Esophagus squamous epithelium (tissue), 5 donors: ENCODE data around the gene TEP1. TPM values are rescaled to one million over a fixed set of nuclear protein-coding genes. Genes with fewer than 3 reads are reported as not detected.

Experiments used
- DNase-seq: peaks from one replicate; lab custom pipeline; 2025; lab: John Stamatoyannopoulos, UW
- H3K27ac ChIP-seq, 4 donors: fragments of 200-600 bp; sonication (generic); one replicate each; pipeline ENCODE4 v1.5.1; 2016 to 2019; ENCODE audit warnings: mild to moderate bottlenecking in 1 of 4
- H3K27me3 ChIP-seq, 4 donors: fragments of 200-600 bp; sonication (generic); 1 replicate in 3 of 4; 2 replicates in 1 of 4; pipeline versions ENCODE4 v1.5.1 to v1.6.0; 2017 to 2021; ENCODE audit warnings: antibody characterized with exemption in 1 of 4
- H3K36me3 ChIP-seq, 3 donors: fragments of 200-600 bp; sonication (generic); one replicate each; pipeline ENCODE4 v1.5.1; 2016 to 2019
- H3K4me1 ChIP-seq, 3 donors: fragments of 200-600 bp; sonication (generic); one replicate each; pipeline ENCODE4 v1.5.1; 2017 to 2019
- H3K4me3 ChIP-seq, 4 donors: fragments of 200-600 bp; sonication (generic); 1 replicate in 3 of 4; 2 replicates in 1 of 4; pipeline ENCODE4 v1.5.1; 2016 to 2019; ENCODE audit warnings: mild to moderate bottlenecking in 2 of 4, moderate library complexity in 1 of 4
- H3K9me3 ChIP-seq, 3 donors: fragments of 200-600 bp; sonication (generic); one replicate each; pipeline ENCODE4 v1.5.1; 2016 to 2019
- POLR2A ChIP-seq, 4 donors: fragments of 450-650 bp; IDR thresholded peaks; one replicate each; pipeline ENCODE4 v1.6.1; 2017; ENCODE audit warnings: antibody characterized with exemption in 4 of 4, mild to moderate bottlenecking in 4 of 4, moderate library complexity in 3 of 4
- WGBS, 2 donors: methylation state at CpG; one replicate each; pipeline ENCODE4 v1.1.5; 2018; 5-methylcytosine and 5-hydroxymethylcytosine counted together
- intact Hi-C: fragments of 100-400 bp; cut with DNase I; formaldehyde crosslinking; loops from one replicate; pipeline ENCODE4 v1.15.0; 2022
- total RNA-seq, 4 donors: library from RNA; depleted of rRNA; stranded (reverse); fragments of >200 nt; gene quantifications; one replicate each; pipeline ENCODE4 v1.1.0, GENCODE V29; 2016
- TF ChIP-seq, protein P1 (sequence below), 6 experiments: fragments of 450-650 bp in 4 of 6; fragments of 200-600 bp in 2 of 6; sonication (generic) in 2 of 6; IDR thresholded peaks; one replicate each; pipeline ENCODE4 v1.5.1; 2016 to 2019; ENCODE audit warnings: antibody characterized with exemption in 6 of 6, mild to moderate bottlenecking in 4 of 6, moderate library complexity in 4 of 6
- donor health status: DM: yes; HTN: yes; CAD: no.

The TEP1 gene
- total RNA-seq, 4 donors from 2014 or later, result 13.4 to 16.6 (median 14.7) TPM

GRCh38 chr14:20419419-20419818 is 6.1 kb upstream of the TEP1 start:
- no peaks in the 10 kb centered on the region for H3K36me3 ChIP-seq
- H3K27me3 ChIP-seq, result no peaks in the 10 kb centered on the region
- peaks cover 0 to 12% (median 0%) of the 10 kb centered on the region in 3 donors for H3K4me1 ChIP-seq
- TF ChIP-seq, protein P1, sequence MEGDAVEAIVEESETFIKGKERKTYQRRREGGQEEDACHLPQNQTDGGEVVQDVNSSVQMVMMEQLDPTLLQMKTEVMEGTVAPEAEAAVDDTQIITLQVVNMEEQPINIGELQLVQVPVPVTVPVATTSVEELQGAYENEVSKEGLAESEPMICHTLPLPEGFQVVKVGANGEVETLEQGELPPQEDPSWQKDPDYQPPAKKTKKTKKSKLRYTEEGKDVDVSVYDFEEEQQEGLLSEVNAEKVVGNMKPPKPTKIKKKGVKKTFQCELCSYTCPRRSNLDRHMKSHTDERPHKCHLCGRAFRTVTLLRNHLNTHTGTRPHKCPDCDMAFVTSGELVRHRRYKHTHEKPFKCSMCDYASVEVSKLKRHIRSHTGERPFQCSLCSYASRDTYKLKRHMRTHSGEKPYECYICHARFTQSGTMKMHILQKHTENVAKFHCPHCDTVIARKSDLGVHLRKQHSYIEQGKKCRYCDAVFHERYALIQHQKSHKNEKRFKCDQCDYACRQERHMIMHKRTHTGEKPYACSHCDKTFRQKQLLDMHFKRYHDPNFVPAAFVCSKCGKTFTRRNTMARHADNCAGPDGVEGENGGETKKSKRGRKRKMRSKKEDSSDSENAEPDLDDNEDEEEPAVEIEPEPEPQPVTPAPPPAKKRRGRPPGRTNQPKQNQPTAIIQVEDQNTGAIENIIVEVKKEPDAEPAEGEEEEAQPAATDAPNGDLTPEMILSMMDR (IDR thresholded peaks at IDR 0.05), result no peak
- no peak for TF ChIP-seq POLR2A (IDR thresholded peaks at IDR 0.05)
- H3K9me3 ChIP-seq, result no peaks in the 10 kb centered on the region
- H3K4me3 ChIP-seq, result no peak overlapping the region
- 56 to 100% methylated on average over 1 of the region's 1 CpG for WGBS, 2 donors
- H3K27ac ChIP-seq, result no peak overlapping the region
- DNase-seq, result no peak
- intact Hi-C loops, result loop anchor here (10.0 kb wide), 1 partner anchor 75 kb away; the partner anchor contains the start of gene PARP2

GRCh38 chr14:20418501-20418909 is 5.2 kb upstream of the TEP1 start:
- no peak for TF ChIP-seq POLR2A (IDR thresholded peaks at IDR 0.05)
- TF ChIP-seq, protein P1 (IDR thresholded peaks at IDR 0.05), result no peak
- no peaks in the 10 kb centered on the region for H3K27me3 ChIP-seq
- 83 to 85% methylated on average over 2 of the region's 2 CpGs for WGBS, 2 donors
- no peak for DNase-seq
- H3K4me3 ChIP-seq, result no peak overlapping the region
- no peaks in the 10 kb centered on the region for H3K36me3 ChIP-seq
- intact Hi-C loops, result loop anchor here (10.0 kb wide), 1 partner anchor 74 kb away; the partner anchor contains the start of gene PARP2
- peaks cover 0 to 21% (median 5%) of the 10 kb centered on the region in 3 donors for H3K4me1 ChIP-seq
- H3K27ac ChIP-seq, result no peak overlapping the region
- no peaks in the 10 kb centered on the region for H3K9me3 ChIP-seq

- Histone ChIP-seq H3K9me3 (no peaks in the 10 kb centered on the region), H3K36me3 (no peaks in the 10 kb centered on the region), H3K27ac (no peak overlapping the region), H3K4me1 (peaks cover 0 to 21% (median 5%) of the 10 kb centered on the region in 3 donors), H3K4me3 (no peak overlapping the region), H3K27me3 (no peaks in the 10 kb centered on the region)
- intact Hi-C loops, result loop anchor here (10.0 kb wide), 1 partner anchor 73 kb away; the partner anchor contains the start of gene PARP2
- no peak for DNase-seq
- TF ChIP-seq, protein P1 (IDR thresholded peaks at IDR 0.05), result no peak
- no peak for TF ChIP-seq POLR2A (IDR thresholded peaks at IDR 0.05)
- WGBS, 2 donors, result 59 to 70% methylated on average over 6 to 7 of the region's 7 CpGs
Measured at GRCh38 chr14:20417250-20418186, 4.2 kb upstream of the TEP1 start.

DNA sequence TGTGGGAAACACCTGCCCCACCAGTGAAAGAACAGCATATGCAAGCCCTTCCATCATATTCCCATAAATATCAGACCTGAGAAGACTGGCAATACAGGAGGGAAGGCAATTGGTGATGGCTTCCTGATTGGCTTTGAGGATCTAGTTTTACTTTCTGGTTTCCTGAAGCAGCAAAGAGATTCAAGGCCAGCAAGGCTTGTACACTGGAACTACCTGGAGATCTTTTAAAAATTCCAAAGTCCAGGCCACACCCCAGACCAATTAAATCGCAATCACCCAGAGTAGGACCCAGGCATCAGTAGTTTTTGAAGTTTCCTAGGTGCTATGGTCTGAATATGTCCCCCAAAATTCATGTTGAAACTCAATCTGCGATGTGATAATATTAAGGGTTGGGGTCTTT is 2.9 kb upstream of the TEP1 start:
- Histone ChIP-seq H3K9me3 (no peaks in the 10 kb centered on the region), H3K36me3 (no peaks in the 10 kb centered on the region), H3K4me3 (no peak overlapping the region), H3K27ac (no peak overlapping the region), H3K4me1 (peaks cover 0 to 34% (median 10%) of the 10 kb centered on the region in 3 donors), H3K27me3 (no peaks in the 10 kb centered on the region)
- 87 to 91% methylated on average over 2 of the region's 2 CpGs for WGBS, 2 donors
- no peak for DNase-seq
- intact Hi-C loops, result loop anchor here (10.0 kb wide), 1 partner anchor 71 kb away; the partner anchor contains the start of gene PARP2
- TF ChIP-seq, protein P1 (IDR thresholded peaks at IDR 0.05), result no peak
- no peak for TF ChIP-seq POLR2A (IDR thresholded peaks at IDR 0.05)

GRCh38 chr14:20415782-20416206 is 2.5 kb upstream of the TEP1 start:
- Histone ChIP-seq H3K9me3 (no peaks in the 10 kb centered on the region), H3K4me1 (peaks cover 0 to 35% (median 10%) of the 10 kb centered on the region in 3 donors), H3K36me3 (no peaks in the 10 kb centered on the region), H3K4me3 (no peak overlapping the region), H3K27ac (no peak overlapping the region), H3K27me3 (no peaks in the 10 kb centered on the region)
- WGBS, 2 donors, result 42 to 43% methylated on average over 3 of the region's 3 CpGs
- no peak for DNase-seq
- intact Hi-C loops, result loop anchor here (10.0 kb wide), 1 partner anchor 71 kb away; the partner anchor contains the start of gene PARP2
- no peak for TF ChIP-seq POLR2A (IDR thresholded peaks at IDR 0.05)
- TF ChIP-seq, protein P1 (IDR thresholded peaks at IDR 0.05), result peak in 5 of 6 experiments; percentile 45 to 57 (median 47)
